A673 (cell line): Measurements from ENCODE around the gene MAML2.

Experiments
- EZH2 ChIP-seq: fragments of 200-600 bp; sonication (generic); IDR thresholded peaks from 2 replicates; pipeline ENCODE4 v1.6.1; 2017; ENCODE audit warnings: borderline replicate concordance, low read depth, mild to moderate bottlenecking, mixed read lengths, antibody characterized with exemption, low read length; ENCODE audit not compliant: poor library complexity, severe bottlenecking
- TF ChIP-seq, protein P1 (sequence below): fragments of 300-800, 200-600 bp; sonication (generic); conservative IDR thresholded peaks from 2 replicates; pipeline ENCODE4 v1.5.1; 2017; ENCODE audit warnings: low read depth, mild to moderate bottlenecking, antibody characterized with exemption, low read length, moderate library complexity, mixed read lengths

DNA sequence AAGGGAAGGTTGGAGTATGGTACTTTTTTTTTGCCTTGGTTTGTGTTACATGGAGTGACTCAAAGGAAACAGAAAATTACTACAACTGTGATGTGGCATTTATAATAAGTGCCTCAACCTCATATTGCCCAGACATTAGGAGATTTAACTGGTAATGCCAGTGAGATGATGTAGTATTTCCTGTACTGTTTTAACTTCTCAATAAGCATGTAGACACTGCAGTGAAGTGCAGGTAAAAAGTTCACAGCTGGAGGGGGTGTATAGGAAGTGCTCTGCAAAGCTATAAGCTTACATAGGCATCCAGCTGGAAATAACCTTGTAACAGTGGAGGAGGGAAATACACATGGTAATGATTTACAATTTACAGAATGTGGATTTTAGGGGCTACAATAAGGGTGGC is 280.9 kb downstream of the MAML2 start:
- TF ChIP-seq, protein P1, sequence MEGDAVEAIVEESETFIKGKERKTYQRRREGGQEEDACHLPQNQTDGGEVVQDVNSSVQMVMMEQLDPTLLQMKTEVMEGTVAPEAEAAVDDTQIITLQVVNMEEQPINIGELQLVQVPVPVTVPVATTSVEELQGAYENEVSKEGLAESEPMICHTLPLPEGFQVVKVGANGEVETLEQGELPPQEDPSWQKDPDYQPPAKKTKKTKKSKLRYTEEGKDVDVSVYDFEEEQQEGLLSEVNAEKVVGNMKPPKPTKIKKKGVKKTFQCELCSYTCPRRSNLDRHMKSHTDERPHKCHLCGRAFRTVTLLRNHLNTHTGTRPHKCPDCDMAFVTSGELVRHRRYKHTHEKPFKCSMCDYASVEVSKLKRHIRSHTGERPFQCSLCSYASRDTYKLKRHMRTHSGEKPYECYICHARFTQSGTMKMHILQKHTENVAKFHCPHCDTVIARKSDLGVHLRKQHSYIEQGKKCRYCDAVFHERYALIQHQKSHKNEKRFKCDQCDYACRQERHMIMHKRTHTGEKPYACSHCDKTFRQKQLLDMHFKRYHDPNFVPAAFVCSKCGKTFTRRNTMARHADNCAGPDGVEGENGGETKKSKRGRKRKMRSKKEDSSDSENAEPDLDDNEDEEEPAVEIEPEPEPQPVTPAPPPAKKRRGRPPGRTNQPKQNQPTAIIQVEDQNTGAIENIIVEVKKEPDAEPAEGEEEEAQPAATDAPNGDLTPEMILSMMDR: no peak
- no peak for TF ChIP-seq EZH2
